Inflammatory macrophage treated with lipopolysaccharide for 1 hour (primary cell): ENCODE measurements around the gene EFNA1.
"Not testable (repeated sequence)": the region's sequence is repeated elsewhere in the genome, so short reads cannot be mapped to it uniquely, and the experiment has no call there.

Experiments
- DNase-seq, 2 donors: peaks; one replicate each; pipeline ENCODE4 v3.0.0-alpha.2; 2020 to 2022

The EFNA1 gene

DNA sequence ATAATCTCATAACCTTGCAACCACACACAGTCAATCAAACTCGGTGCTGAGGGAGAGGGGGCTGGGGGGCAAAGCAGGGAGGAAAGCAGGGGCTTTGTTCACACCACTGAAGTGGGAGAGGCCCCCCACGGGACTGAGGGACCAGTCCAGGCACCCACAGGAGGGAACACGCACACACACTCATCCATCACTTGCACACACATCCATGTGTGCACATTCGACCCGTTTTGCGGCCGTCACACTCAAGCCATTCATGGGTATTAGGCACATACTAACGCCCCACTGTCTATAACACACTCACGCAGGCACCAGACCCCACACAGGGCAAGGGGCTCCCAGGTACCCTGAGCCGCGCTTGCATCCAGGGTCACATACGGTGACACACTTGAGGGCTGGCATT lies 35.0 kb upstream of the EFNA1 start:
- DNase-seq: no peak

DNA sequence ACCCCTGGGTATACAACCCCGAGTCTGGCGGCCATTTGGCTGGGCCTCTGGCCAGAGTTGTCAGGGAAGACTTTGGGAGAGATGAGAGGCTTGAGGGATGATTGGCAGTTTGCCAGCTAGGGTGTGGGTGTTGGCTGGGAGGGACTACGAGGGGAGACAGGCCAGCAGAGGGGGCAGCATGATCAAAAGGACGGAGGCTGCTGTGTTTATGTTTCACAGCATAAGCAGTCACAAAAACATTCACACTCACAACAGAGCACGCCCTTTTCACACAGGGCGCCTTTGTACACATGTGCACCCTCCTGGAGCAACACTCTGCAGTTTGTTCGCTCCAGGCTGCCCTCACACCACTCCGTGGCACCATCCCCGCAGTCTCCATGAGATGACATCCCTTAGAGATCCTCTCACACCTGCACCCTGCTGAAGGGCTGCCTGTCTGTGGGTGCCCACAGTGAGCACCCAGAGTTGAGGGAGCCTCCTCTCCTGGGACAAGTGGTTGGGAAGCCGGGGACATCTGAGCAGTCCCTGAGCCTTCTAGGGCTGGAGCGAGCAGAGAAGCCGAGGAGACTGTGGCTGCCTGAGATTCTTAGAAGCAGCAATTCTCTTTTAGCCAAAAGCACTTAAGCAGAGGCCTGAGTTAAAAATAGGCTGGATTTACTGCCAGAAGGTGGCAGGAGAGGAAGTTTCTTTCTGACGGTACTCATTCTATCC lies 33.6 kb upstream of the EFNA1 start:
- DNase-seq: peak in 1 of 2 donors; percentile 32

DNA sequence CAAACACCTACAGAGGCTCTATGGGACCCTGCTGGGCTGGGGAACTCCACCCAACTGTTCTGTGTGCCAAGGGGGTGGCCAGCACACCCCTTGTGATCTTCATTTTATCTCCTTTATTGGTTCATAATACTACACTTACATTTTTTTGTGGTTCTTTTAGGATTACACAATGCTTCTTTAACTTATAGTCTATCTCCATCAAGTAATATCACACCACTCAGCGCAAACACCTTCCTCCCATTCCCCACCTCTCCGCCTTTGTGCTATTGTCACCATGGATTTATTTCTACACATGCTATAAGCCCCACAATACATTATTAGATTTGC lies 33.1 kb upstream of the EFNA1 start:
- DNase-seq: no peak

DNA sequence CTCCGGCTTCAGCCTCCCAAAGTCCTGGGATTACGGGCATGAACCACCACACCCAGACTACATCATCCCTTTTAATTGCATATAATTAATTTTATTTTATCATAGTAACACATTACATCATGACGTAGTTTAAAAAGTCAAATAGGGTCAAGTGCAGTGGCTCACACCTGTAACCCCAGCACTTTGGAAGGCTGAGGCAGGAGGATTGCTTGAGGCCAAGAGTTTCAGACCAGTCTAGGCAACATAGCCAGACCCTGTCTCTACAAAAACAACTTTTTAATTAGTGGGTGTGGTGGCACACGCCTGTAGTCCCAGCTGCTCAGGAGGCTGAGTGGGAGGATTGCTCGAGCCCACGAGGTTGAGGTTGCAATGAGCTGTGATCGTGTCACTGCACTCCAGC lies 28.3 kb upstream of the EFNA1 start:
- no peak for DNase-seq

DNA sequence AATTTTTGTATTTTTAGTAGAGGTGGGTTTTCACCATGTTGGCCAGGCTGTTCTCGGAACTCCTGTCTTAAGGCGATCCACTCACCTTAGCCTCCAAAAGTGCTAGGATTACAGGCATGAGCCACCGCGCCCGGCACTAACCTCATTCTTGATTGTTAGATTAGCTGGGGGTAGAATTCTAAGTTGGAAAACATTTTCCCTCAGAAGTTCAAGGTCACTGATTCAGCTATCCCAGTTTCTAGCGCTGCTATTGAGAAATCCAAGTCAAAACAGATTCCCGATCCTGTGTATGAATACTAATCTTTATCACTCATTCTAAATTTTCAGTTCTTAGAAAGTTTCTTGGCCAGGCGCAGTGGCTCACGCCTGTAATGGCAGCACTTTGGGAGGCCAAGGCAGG lies 24.4 kb upstream of the EFNA1 start:
- DNase-seq: no peak

DNA sequence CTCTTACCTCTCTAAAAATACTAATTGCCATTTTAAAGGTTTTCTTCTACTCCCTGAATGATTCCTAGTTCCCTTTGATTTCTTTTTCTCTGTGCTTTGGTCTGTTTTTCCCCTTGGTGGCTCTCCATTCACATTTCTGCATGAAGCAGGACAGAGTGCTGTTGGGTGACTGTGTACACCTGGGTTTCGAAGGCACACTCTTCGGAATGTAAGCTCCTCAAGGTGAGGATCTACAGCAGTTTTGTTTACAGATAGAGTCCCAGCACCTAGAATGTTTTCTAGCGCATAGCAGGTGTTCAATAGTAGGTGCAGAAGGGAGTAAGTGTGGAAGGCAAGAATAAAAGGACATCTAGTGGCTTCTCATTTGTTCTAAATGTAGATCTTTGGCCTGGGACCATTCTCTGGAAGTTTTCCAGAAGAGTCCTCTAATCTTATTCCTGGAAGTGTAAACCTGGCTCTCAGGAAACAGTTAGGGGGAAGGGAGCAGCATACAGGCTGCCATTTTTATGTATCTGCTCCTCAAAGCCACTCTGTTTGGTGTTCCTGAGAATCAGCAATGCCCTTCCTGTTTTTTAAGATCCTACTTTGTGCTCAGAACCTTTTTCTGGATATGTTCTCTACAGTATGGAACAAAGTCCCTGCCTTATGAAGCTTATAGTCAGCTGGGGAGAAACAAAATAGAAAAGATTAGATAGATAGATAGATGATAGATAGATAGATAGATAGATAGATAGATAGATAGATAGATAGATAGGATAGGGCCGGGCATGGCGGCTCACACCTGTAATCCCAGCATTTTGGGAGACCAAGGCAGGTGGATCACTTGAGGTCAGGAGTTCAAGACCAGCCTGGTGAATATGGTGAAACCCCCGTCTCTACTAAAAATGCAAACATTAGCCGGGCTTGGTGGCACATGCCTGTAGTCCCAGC lies 22.8 kb upstream of the EFNA1 start:
- DNase-seq: no peak

DNA sequence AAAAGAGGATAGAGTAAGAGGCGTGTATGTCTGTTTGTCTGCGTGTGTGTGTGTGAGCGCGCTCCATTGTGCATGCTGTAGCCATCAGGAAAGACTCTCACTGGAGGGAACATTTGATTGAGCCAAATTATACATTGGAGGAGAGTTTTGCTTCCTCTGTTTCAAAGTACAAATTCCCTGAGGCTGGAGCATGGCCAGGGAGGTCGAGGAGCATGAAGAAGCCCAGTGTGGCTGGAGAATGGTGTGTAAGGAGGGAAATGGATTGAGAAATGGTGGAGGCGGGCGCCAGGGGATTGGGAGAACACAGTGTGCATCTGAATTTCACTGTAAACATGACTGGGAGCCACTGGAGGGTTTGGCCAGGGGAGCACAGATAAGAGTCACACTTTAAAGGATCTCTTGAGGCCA lies 22.1 kb upstream of the EFNA1 start:
- DNase-seq: peak in 1 of 2 donors; percentile 10

DNA sequence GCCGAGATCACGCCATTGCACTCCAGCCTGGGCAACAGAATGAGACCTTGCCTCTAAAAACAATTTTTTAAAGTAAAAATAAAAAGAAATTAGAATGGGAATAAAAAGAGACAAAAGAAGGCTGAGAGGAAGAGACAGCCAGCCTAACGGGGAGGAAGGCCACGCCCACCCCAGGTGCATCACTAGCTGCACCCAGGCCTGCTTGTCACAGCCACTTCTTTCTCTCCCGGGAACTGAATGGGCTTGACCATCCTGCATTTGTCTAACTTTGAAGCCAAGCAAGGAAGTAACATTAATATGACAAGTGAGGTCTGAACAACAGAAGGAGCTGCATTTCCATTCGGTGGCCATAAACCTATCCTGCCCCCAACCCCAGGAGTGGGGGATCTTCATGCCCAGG lies 20.8 kb upstream of the EFNA1 start:
- DNase-seq: no peak

DNA sequence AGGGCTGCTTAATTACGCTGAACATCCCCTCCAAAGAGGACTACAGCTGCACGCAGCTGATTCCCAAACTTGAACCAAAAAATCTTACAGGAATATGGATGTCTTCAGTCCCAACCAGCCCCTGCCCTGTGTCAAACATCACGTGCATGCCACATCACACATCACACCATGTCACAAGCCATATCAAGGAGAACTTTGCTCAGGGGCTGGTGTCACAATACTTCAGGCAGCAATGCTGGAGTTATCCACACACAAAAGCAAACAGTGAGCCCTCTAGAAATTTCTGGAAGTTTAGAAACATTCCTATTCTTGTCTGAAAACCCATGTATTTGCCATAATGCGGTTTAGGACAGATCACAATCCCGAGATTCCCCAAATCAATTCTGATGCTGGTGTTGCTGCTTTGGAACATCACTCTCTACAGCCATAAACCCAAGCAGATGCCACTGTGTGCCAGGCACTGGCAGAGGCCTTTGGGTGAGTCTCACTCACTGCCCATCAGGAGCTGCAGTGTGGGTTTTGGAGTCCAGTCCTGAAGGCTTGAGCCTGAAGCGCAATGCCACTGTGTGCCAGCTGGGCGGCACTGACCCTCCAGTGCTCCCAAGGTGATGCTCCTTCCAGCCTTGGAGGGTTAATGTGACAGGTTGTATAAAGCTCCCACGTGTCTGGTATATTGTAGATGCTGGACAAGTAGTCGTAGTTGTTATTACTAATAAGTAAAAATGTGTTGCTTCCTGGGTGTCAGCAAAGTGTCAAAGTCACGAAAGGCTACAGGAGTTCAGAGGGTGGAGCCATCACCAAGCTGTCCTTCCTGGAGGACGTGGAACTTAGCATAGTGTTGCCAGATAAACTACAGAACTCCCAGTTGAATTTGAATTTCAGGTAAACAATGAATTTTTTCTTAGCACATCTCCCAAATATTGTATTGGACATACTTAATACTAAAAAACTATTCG lies 20.1 kb upstream of the EFNA1 start:
- DNase-seq: no peak

DNA sequence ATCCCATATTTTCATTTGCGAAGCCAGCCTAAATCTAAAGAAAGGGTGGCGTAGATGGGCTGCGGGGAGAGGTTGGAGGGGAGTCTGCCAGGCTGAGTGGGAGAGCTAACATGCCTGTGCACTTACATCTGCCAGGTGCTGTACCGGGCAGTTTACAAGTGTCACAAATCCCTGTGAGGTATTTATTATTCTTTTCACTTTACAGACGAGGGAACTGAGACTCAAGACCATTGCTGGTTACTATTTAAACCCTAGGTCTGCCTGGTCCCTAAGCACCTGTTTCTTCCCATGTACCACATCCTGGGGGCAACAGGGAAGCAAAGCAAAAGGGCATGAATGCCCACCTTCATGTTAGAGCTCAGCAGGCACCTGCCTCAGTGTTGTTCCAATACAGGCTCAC lies 19.4 kb upstream of the EFNA1 start:
- DNase-seq: no peak

DNA sequence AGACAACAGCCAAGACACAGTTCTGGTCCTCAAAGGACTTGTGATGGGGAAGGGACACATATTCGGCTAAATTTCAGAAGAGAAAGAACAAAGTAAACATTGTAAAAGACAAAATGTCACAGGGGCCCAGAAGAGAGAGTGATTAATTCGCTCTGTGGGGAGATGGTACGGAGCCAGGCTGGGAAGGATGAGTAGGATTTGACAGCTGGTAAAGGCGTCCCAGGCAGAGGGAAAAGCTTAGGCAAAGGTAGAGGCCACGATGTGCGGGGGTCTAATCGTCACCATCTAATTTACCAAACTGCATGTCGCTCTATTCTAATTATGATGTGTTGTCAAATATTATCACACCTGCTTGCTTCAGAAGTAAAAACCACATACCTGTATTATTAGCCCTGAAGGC lies 17.3 kb upstream of the EFNA1 start:
- no peak for DNase-seq

DNA sequence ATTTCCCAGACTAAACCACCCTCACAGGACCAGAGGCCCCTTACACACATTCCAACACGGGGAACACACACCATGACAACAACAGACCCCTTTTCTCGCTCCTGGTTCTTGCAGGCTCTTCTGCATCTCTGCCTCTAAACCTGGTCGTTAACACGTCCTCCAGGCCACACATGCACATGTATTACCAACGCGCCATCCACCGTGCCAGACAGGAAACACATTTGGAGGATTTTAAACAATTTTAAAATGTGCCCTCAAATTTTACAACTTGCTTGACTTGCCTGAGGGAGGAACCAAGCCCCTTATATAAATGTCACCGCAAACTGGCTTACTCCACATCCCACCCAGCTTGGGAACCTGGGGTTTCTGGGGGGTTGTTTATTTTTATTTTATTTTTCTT lies 16.9 kb upstream of the EFNA1 start:
- DNase-seq: no peak

DNA sequence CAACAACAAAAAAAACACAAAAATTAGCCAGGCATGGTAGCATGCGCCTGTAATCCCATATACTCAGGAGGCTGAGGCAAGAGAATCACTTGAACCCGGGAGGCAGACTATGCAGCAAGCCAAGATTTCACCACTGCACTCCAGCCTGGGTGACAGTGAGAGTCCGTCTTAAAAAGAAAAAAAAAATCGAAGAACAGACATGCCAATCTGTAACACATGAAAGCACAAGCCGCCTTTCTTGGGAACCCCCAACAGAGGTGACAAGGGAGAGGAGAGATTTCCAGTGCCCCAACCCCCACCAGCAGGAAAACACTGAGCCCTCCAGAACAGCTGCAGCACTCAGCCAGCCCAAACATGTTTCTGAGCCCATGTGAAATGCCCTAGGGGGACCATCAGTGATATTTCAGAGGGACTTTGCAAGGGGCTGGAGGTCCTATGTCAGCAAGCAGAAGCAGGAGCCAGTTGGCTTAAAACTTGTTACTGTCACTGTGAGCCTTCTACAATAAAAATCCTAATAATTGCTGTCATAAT lies 14.2 kb upstream of the EFNA1 start:
- DNase-seq: no peak

DNA sequence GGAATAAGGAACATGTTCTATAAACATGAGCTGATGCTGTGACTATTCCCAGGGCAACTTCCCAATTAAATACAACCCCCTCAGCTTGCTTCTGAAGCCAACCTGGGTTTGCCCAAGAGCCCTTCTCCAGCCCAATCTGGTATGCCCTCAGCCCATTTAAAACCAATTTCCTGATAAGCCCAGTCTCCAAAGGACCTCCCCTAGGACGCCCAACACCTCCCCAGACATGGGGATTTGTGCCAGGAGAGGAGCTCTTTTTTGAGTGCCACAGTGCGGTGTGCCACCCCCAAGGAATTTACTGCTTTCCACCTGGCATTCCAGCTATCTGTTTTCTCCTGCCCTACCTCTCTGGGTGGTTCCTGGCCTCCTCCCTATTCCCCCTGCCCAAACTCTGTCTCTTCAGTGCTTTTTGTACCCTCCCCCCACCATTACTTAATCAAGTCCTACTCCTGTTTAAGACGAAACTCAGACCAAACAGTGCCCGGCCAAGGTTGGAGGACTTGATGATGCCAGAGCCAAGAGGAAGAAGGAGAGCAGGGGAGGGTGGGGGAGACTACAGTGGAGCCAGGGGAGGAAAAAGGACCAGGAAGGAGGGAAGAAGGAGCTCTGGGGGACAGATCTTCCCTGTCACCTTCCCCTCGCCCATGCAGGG lies 11.4 kb upstream of the EFNA1 start:
- no peak for DNase-seq

DNA sequence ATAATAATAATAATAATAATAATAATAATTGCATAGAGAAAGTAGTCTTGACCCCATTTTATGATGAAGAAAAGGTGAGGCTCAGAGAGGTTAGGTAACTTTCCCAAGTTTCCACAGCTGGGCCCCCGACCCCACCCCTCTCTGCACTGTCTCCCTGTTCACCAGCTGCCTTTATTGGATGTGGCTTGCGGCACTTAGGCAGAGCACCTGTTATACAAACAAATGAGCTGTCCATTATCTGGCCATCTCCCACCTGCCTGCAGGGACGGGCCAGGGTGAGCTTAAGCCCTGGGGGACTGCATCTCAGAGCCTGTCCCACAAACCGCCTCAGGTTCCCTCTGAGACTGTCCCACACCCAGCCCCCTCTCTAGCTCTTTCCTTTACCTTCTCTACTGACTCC lies 10.1 kb upstream of the EFNA1 start:
- DNase-seq: no peak

DNA sequence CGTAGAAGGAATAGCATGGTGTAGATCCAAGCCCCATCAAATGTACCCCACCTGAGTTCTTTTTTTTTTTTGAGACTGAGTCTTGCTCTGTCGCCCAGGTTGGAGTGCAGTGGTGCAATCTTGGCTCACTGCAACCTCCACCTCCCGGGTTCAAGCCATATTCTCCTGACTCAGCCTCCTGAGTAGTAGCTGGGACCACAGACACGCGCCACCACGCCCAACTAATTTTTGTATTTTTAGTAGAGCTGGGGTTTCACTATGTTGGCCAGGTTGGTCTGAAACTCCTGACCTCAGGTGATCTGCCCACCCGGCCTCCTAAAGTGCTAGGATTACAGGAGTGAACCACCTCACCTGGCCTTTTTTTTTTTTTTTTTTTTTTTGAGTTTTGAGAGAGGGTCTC lies 9.6 kb upstream of the EFNA1 start:
- DNase-seq: not testable (repeated sequence)

DNA sequence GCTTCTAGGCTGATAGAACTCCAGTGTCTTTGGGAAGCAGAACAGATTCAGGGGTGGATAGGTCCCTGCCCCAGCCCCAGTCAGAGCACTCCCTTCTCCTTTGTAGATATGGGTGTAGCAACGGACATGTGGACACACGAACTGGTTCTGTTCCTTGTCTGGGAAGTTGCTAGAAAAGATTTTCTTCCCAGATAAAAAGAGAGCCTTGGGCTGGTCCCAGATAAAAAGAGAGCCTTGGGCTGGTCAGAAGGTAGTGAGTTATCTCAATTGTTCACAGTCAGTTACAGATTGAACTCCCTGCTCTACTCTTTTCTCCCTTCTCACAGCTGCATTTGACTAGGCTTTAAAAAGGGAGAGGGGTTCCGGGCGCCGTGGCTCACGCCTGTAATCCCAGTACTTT lies 7.4 kb upstream of the EFNA1 start:
- DNase-seq: no peak

DNA sequence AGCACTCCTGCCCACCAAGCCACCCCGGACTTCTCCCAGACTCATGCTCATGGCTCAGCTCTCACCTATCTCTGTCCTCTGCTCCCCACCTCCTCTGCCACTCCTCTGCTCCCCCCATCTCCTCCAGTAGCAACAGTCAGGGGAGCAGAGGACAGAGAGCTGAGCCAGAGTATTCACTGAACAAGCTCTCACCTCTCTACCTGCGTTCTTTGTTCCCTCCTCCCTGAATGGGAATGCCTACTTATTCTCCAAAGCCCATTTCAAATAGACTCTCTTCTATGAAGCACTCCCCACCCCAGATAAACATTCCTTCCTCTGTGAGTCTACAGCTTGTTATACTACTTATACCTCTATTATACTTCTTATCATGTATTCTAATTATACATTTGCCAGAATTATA lies 6.4 kb upstream of the EFNA1 start:
- DNase-seq: no peak

DNA sequence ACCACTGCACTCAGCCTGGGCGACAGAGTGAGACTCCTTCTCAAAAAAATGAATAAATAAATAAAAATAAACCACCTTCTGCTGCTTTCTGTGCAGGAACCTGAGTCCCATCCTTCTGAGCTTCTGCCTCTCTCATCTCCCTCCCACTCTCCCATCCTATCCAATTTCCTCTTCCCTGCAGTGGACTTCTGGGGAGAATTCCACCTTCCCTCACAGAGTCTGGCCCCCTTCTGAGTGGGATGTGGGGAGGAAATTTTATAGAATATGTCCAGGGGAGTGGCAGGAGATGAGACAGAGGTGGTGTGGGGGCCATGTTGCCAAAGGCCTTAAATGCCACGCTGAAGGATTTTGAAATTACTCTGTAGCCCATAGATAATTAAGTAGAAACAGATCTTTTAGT lies 5.4 kb upstream of the EFNA1 start:
- no peak for DNase-seq

DNA sequence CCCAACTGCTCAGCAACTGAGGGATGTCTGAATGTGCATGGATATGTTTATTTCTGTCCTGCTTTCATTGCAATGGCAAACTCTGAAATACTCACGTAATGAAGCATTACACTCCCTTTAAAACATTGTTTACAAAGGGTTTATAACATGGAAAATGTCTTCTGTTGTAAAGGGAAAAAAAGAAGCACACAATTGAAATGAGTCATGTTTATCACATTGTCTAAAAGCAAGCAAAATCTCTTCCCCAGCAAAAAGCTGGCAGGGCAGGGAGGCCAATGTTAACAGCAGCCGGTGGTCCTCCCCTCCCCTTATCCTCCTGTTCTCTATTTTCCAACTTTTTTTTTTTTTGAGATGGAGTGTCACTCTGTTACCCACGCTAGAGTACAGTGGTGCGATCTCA lies 3.9 kb upstream of the EFNA1 start:
- DNase-seq: no peak

DNA sequence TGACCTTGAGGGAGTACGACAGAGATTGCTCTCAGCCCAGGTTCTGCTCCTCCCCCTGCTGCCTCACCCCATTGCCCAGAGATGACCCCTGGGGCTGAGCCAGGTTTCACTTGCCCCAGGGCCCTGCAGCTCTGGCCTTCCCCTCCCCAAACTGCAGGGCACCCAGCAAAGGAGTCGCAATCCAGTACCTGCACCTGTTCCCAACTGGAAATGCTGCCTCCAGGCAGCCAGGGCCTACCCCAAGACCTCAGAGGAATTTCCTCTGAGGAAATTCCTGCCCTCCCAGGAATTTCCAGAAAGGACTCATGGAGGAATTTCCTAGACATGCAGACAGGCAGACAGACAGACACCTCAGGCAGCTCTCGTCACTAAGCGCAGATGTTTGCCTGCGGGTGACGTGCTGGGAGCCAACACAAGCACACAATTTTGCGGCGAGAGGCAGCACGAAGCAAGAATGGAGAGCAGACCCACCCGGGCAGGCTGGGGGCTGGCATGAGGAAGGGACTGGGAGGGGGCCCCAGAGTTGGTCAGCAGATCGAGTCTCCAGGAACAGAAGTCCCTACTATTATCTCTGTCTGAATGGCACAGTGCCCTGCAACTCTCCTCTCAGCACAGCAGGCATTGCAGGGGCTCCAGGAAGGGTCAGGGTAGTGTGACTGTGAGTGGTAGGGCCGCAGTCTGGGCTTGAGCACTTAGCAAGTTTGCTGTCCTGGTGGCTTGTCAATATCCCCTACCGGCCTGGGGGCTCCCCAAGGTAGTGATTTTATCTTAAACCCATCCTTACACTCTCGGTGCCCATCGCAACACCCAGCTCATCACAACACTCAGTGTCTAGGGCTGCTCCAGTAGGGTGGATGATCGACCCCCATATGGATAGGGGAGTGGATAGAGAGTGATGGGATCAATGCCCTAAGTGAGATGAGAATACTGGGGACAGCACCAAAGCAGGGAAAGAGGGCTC lies 2.9 kb upstream of the EFNA1 start:
- DNase-seq: peak in 1 of 2 donors; percentile 39
